Measurements from ENCODE around the gene AQP1. TPM values are rescaled to one million over a fixed set of nuclear protein-coding genes. Genes with fewer than 3 reads are reported as not detected.

The AQP1 gene
- total RNA-seq: 2.1 and 12.5 TPM in 2 replicates

GRCh38 chr7:30911561-30911969 is at the start of gene AQP1:
Gene AQP1 (plus strand): TSS chr7:30911853. CDS start chr7:30911910, 57 bp downstream.

GRCh38 chr7:30963842-30964241 is 52.2 kb downstream of the AQP1 start, which contains the start of gene GHRHR:
Gene GHRHR (plus strand): TSS chr7:30963953. CDS start chr7:30964069, 116 bp downstream.

Other genes with a start within 250 kb of the AQP1 start
- gene CRHR2, start 229.4 kb upstream of the AQP1 start, total RNA-seq: not detected in 2 replicates
- gene INMT, start 159.7 kb upstream of the AQP1 start, total RNA-seq: 0.16 and 0.19 TPM in 2 replicates
- gene MINDY4, start 140.4 kb upstream of the AQP1 start, total RNA-seq: 2.4 and 2.6 TPM in 2 replicates
- gene GHRHR, start 52.1 kb downstream of the AQP1 start, total RNA-seq: not detected in 2 replicates
- not detected in 2 replicates for gene ADCYAP1R1, start 140.5 kb downstream of the AQP1 start, total RNA-seq

Data from bladder microvascular endothelial cell (primary cell).